Stimulated activated CD8-positive, alpha-beta memory T cell treated with anti-CD3 and anti-CD28 coated beads, Interleukin-12 subunit alpha, Interleukin-12 subunit beta, amount 100 ng/mL, for 24 hours (primary cell): ENCODE results near the gene KLHL35.

Experiments
- DNase-seq: peaks from one replicate; pipeline ENCODE4 v3.0.0-alpha.2; 2020; ENCODE audit errors: extremely low read depth

KLHL35 gene

DNA sequence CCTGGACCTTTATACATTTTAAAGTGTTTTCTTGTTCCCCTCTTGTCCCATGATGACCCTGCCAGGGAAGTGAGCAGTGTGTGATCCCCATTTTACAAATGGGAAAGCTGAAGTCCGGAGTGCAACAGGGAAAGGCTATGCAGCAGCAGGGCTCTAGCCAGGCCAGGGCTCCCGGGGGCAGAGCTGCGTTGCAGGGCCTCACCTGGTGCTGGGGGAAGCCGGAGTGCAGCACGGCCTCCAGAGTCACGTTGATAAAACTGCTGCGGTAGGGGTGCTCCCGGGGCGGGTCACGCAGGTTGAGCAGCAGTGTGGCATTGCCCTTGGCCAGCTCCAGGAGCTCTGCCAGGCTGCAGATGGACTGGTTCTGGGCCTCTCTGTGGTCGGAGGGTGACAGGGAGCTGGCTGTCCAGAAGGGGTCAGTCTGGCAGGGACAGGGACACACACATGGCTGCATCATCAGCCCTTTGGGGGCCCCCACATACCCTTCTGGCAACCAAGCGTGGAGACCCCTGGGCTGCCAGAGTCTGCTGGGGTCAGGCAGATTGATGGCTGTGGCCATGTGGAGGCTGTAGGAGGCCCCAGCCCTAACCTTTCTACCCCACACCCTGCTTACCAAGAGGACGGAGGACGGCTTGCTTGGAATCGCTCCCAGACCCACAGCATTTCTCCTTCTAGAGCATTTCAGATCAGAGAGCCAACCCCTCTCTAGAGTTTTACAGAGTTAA is 9.3 kb upstream of the KLHL35 start:
- no peak for DNase-seq

DNA sequence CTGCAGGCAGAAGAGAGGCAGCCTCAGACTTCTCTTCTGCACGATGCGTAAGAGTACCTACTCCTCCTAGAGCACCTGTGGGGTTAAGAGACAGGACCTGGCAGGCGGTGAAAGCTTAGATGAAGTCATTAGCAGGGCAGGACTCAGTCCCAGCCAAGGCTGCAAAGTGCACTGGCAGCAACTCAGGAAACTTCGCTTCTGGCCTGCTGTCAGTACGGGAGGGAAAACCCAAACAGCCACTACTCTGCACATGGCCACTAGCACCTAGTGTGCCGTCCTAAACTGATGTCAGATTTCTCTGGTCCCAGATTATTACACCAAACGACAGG is 8.8 kb upstream of the KLHL35 start:
- DNase-seq = no peak

DNA sequence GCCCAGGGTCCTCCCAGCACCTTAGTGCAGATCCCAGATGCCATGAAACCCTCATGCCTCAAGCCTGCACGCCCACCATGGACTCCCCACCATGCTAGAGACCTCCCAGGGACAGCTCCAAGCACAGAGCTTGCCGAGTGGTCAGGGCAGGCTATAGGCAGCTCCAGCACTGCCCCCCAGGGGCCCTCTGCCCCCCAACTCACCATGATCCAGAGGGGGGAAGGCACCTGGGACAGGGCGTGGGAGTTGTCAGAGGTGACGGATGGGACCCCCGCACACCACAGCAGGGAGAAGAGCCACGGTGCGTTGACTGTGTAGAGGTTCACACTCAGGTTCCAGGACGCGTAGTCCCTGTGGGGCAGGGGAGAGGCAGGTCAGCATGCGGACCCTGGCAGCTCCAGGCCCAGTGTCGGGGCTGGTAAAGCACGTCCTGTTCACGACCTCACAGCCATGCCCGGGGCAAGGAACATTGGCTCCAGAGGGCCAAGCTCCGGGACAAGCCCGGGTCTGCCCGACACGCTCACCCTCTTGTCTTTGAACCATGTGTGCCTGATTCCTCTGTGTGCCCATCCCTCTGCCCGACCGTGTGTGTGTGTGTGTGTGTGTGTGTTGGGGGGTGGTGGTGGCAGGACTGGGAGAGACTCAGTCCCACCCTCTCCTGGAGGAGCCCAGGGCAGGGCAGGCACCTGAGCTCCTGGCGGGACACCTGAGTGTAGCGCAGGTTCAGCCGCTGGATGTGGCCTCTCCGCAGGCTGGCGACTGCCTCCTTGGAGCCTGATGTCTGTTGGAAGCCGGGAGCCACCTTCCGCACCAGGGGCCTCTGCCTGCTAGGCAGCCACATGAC is 8.2 kb upstream of the KLHL35 start:
- no peak for DNase-seq

DNA sequence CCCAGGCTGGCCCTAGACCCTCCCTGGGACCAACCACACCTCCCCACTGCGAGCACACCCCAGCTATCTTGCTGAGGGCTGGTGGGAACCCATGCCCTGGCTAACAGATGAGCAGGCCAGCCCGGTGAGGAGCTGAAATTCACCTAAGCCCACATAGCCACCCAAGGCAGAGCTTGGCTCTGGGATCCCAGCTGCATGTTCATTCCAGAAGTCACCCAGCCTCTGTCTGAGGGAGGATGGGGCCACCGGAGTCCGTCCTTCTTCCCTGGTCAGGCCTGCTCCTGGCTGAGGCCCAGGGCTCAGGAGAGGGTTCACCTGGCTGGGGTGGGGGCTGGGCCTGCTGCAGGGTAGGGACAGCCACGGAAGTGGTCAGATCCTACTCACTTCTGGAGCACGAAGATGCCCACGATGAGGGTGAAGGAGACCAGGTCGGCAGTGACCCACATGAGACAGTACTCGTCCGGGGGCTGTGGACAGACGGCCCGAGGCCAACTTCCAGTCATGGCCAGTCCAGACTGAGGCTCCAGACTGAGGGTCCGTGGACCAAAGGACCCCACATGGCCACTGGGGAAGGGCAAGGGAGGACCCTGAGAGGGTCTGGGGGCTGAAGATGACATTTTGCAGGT is 6.6 kb upstream of the KLHL35 start:
- no peak for DNase-seq

DNA sequence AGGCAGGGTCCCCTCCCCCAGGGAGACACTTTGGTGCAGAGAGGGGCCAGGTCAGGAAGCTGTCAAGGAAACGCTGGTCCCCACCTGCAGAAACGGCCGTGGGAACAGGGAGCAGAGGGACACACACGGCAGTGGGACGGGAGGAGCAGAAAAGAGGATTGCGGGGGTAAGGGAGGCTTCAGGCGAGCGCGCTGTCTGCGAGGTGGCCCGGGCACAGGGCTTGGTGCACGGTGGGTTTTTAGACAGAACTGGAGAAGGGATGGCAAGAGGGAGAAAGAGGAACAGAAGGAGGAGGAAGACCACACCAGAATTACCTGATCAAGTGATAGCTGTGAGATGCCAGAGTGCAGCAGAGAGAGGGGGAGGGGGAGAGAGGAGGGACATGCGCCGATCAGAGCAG is 6.0 kb upstream of the KLHL35 start:
- DNase-seq = no peak

DNA sequence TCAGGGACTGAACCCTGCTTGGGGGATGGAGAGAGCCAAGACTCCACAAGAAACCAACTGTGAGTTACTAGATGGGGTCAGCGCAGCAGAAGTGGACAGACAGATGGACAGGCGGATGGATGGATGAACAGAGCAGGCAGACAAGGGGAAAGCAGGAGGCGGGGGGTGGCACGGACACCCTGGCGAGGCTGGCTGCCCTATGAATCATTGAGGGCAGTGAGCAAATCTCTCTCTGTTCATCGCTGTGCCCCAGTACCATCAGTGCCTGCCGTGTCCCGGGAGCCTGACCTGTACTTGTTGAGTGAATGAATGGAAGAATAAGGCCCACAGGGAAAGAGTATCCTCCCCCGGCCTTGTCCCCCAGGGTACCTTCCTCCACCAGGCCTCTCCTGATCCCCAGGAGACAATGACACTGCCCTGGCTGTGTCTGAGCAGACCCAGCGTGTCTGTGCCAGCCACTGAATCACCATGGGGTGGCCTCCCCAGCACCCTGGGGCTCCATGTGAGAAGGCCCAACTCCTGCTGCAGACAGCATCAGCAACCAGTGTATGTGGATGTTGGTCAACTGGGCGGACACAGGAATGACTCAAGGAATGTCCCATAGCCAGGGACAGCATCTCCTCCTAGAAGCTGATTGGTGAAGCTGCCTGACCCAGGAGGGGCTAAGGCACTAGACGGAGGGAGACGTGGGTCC is 5.1 kb upstream of the KLHL35 start:
- DNase-seq = no peak

DNA sequence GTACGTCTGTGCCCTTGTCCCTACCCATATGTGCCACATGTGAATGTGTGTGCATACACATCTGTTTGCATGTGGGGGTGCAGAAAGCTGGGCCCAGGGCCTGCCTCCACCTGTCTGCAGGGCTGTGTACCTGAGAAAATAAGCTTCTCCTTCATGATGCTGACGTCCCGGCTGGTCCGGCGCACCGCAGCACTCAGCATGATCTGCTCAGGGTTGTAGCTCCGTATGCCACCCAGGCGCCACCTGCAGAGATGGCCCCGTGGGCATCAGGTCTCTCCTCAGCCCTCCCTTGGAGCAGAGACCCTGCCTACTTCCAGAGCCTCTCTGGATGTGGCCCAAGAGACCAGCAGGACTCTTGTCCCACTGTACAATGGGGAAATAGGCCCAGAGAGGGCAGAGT is 3.8 kb upstream of the KLHL35 start:
- no peak for DNase-seq

DNA sequence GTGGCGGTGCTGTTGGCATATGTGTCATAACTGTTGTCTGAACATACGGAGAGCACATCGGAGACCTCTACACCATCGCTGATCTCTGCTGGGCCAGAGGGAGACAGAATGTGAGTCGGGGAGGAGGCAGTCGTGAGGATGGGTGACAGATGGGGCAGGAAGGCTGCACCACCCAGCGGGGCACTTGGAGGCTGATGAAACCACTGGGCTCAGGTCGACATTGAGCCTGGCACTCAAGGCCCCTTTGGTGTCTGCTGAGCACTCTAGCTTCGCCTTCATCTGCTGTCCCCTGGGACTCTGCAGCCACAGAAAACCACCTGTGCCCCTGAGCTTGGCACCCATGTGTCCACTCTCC is 2.5 kb upstream of the KLHL35 start:
- DNase-seq = no peak

DNA sequence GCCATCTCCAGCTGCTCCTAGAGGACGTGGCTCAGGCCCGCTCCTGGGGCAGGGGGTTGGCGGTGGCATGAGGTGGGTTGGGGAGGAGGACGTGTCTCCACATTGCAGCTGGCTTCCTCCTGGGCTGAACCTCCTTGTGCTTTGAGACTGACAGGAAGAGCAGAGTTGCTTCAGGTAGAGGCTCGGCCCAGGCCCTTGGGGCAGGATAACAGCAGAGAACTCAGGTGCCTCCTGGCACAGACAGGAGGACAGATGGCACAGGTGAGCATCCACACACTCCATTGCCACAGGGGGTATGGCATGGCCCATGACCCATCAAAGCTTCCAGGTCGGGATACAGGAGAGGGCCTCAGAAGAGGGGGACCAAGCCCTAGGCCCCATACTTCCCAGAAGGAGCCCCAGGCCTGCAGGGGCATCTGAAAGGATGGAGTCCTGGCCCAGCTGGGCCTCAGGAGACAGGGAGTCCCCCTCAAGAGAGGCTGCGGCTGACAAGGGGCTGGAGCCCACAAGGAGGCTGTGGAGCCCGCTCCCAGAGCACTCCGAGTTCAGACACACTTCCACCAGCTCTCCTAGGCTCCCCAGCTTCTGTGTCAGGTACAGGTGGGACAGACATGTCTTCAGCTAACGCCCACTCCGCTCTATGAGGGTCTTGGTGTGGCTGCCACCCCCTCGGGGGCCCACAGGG is 2.0 kb upstream of the KLHL35 start:
- no peak for DNase-seq

DNA sequence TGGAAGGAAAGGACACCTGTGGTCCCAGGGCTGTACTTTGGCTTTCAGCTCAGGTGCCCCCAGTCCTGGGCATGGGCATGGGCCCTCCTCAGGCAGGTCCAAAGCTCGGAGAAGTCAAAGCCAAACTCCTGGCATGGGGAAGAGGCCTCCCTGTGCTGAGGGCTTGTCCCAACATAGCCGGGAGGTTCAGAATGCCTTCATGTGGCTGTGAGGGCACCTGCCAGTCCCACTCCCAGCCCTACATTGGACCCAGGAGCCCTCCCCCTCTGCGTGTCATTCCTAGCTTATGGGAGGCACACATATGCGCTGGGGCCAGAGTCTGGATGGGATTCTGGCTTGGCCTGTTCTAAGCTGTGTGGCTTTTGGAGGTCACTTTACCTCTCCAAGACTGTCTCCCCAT is 1.0 kb upstream of the KLHL35 start:
- no peak for DNase-seq

DNA sequence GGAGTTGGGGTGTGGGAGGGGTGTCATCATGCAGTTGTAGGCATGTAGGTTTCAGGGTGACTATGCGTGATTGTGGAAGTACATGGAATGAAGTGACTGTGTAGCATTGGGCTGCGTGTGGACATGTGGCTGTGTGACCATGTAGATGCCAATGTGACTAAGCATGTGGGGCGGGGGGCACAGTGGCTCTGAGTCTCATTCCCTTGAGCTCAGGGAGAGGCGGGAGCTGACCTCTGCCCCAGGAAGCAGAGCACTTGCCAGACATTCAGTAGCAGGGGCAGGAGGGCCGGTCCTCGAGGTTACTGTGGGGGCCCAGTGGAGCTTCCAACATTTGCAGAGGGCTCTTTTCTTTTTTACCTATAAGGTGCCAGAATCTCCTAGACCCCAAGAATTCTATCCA is 440 bp upstream of the KLHL35 start:
- no peak for DNase-seq

DNA sequence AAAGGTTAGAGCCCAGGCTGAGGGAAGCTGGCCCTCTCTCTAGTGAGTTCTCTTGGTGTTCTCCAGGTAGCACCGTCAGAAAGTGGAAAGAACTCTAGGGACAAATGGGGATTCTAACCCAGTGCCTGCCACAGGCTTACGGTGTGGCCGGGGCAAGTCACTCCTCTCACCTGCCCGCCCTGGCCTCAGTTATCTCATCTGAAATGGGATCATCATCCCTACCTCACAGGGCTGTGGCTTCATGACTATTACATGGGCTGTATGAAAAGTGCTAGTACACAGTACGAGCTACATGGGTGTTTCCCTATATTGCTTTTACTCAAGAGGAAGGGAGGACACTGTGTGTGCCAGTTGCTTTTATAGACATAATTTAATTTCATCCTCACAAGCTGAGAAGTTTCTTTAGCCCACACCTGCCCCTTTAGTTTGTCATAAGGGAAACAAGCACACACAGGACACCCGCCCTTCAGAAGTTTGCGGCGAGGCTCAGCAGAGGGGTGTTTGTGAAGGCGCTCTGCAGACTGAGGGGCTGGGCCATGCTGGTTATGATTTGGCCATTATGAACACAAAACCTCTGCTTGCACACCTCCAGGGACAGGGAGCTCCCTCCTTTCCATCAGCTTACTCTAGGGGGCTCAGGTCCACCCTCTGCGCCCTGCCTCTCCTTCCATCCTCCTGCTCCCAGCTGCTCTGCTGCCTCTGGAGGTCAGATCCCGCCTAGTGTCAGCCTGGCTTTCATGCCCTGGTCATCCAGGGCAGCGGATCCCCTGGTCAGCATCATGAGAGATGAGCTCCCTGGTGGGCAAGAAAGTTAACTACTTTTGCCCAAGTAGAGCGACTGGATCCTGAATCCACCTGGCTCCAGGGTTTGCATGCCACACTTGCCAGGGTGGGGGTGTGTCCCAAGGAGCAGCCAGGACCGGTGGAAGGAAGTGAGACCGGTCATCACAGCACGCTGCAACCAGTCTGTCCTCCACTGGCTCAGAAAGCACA is 1.2 kb downstream of the KLHL35 start:
- DNase-seq = no peak

DNA sequence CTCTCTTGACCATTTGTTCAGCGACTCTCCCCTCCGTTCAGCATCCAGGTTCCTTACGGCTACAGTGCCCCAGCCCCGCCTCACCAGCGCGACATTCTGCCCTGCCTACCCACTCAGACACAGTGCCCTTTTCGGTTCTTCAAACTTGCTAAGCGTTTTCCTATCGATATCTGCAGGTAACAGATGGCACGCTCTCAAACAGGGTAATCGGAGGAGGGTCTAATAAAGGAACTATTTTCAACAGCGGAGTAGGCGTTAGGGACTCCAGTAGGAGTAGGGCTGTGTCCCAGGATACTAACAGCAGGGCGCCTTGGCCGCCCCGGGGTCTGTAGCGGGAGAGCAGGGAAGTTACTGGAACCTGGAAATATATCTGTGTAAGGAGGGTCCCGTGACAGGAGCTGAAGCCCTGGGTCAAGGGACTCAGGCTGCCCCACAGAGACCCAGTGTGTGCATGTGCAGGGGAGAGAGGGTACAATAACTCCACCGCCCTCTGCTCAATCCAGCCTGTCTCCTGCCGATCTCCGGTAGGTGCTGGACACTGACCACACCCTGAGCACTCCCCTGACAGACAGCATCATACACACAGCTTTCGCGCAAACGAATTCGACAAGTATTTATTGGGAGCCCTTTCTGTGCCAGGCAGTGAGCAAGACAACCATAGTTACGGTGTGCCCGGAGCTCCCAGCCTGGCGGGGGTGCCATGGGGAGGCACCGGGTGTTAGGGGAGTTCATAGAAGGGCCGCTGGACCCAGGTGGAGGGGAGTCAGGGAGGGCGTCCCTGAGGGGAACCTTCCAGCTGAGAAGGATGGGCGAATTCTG is 2.1 kb downstream of the KLHL35 start:
- no peak for DNase-seq

DNA sequence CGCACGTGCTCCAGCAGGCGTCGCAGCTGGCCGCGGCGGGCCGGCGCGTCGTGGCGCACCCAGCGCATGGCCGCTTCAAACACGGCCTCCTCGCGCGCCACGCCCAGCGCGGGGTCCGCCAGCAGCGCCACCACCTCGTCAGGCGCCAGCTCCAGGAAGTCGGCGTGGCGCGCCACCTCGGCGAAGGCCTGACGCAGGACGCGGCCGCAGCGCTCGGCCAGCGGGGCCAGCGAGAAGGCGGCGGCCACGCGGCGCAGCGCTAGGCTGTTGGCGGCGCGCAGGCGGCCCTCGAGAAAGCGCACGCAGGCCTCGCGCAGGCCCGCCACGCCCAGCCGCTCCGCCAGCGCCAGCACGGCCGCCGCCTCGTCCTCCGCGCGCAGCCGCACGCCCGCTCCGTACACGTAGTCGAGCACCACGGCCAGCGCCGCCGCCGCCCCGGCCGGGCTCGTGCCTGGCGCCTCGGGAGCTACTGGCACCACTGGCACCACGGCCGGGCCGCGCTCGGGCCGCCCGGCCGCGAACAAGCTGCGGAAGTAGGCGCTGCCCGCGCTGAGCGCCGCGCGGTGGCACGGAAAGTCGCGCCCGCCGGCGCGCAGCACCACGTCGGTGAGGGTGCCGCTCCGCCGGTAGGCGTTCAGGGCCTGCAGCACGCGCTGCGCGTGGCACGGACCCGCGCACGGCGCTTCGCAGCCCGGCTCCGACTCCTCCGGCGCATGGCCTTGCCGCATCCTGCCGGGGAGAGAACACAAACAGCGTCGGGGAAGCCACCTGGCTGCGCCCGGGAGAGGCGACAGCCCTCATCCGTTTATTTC is 2.9 kb downstream of the KLHL35 start:
- DNase-seq = no peak

DNA sequence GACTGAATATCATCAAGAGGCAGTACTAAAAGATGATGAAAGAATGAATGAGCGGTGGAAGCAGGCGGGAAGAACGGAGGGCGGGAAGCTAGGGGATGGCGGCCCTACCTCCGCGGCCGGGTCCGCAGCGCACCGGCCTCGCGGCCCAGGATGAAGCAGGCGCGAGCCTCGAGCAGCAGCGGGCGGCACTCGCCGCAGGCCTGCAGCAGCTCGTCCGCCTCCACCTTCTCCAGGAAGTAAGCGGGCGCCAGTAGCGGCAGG is 3.4 kb downstream of the KLHL35 start:
- no peak for DNase-seq

DNA sequence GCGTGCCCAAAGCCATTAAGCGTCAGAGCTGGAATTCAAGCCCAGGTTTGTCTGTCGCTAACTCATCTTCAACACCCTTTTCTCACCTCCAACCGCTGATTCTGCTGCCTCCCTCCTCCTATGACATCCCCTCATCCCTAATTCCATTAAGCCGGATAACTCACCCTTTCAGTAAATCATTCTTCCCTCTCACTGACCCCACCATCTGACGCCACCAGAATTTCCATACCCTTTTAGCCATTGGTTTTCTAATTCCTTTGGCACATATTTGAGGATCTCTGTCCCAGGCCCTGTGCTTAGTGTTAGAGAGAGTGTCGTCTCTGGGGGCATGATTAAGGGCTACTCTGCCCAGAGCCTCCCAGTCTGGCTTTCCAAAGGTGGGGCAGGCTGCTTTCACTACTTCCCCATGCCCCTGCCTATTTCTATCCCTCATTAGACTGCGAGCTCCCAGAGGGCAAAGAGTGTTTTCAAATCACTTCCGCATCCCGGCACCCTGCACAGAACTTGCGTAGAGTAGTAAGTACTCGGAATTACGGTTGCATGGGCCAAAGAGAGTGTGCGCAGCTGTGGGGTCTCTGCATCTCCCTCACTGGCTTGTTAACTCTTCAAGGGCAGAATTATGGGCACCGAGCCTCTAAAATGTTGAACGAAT is 3.9 kb downstream of the KLHL35 start:
- no peak for DNase-seq

DNA sequence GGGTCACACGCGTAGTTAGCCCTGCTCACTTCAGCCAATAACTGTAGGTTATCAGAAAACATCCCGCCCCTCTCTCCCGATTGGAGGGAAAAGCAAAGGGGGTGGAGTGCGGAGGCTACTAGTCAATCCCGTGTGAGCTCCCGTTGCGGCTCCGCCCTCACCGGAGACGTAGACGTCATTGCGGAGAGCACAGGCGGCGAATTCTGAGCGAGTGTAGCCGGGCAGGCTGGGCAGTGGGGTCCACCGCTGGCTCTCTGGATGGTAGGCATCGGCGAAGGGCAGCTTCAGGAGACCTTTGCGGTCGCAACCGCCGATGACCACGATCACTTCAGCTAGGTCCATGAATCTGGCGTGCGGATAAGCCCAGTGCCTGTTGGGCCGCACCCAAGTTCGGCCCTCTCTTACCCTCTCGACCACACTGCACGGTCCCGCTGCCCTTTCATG is 4.7 kb downstream of the KLHL35 start:
- peak; percentile 49 for DNase-seq

DNA sequence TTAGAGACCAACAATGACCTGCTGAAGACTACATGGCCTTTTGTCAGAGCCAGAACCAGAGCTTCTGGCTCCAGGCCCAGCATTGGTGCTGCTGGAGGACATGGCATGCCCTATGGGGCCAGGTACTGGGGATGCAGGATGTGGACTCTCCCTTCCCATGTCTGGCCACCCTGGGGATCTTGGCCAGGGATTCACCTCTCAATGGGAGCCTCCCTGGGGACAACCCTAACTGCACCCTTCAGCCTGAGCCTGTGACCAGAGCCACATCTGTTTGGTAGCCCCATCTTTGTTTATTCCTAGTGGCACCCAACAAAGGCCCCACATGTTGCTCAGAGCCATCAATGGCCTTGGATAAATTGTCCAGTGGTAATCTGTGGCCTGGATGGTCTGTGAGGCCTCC is 5.8 kb downstream of the KLHL35 start:
- no peak for DNase-seq

DNA sequence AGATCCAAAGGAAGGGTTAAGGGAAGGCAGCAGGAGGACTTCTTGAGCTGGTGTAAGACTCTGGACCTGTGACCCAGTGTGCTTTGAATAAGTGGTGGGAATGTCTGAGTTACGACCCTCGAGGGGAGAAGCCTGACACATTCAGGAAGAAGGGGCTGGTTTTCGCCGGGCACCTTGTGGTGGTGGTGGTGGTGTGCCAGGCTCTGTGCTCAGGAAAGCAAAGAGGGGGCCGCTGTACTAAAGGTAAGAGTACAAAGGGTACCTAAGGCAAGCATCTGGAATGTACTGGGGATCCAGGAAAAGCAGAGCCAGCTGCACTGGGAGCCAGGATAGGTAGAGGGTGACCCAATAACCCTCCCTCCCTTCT is 6.3 kb downstream of the KLHL35 start:
- no peak for DNase-seq
